ENCODE measurements around the gene PLPPR3.

PLPPR3 gene

DNA sequence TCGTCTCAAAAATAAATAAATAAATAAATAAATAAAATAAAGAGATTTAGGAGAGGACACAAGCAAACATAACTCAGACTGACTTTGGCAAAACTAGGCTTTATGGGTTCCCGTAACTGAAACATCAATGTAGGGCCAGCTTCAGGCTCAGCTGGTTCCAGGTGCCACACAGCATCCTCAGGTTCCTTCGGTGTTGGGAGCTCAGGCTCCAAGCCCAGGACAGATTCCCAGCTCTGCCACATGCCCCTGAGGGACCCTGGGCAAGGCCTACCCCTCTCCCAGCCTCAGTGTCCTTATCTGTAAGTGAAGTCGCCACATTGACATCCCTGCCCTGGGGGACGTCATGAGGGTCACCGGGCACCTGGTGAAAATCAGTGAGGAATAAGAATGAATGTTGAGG lies 52.1 kb downstream of the PLPPR3 start:
- no peak for DNase-seq

DNA sequence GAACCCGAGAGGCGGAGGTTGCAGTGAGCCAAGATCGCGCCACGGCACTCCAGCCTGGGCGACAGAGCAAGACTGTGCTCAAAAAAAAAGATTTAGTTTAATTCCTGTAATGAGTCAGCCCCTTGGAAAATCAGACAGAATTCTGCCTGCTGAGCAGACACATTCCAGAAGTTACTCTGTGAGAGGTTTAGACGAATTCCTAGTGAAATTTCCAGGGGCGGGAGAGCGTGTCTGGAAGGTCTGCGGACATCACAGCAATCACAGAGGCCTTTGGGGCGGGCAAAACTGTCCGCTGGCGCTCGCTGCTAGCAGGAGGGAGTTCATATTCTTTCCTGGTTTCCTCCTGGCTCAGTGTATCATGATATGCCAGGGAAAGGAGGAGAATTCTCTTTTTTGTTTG lies 53.3 kb downstream of the PLPPR3 start:
- DNase-seq: no peak

DNA sequence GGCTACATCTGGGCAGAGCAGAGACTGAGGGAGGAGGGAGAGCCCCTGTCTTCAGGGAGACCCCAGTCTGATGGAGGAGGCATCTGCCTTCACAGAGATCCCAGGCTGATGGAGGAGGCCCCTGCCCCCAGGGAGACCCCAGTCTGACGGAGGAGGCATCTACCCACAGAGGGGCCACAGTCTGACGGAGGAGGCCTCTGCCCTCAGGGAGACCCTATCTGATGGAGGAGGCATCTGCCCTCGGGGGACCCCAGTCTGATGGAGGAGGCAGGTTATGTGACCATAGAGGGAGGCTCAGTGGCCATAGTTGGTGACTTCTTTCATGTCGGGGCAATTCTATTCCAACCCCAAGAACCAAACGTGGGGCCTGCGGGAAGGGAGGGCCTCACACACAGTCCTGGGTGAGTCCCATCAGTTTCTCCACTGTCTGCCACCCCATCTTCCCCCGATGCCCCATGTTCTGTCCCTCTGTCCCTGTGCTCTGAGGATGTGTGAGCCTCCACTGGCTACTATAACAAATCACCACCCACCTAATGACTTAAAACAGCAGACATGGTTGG lies 56.5 kb downstream of the PLPPR3 start:
- no peak for DNase-seq

DNA sequence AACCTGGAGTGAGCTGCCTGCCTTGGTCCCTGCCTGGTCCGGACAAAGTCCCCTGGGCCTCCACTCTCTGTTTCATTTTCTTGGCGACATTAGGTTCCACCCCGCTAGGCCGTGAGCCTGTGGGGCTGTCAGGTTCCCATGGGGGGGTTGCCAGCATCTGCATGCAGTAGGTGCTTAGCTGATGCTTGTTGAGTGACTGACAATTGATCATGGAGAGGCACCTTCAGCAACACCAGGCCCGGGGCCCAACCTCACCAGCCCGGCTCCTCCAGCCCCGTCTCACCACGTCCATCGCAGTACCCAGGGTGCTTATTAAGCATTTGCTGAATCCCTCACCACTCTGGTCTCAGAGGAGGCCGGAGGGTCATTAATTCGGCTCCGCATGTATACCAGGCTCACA lies 57.5 kb downstream of the PLPPR3 start:
- no peak for DNase-seq

DNA sequence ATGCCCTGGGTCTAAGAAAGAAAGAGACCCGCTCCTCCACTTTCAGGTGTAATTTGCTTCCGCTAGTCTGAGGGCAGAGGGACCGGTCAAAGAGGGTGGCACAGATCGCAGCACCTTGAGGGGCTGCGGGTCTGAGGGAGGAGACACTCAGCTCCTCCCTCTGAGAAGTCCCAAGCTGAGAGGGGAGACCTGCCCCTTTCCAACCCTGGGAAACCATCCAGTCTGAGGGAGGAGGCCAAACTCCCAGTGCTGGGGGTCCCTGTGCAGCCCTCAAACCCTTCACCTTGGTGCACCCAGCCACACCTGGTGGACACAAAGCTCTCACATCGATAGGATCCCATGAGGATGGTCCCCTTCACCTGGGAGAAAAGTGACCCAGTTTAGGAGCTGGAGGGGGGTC lies 57.9 kb downstream of the PLPPR3 start:
- DNase-seq: no peak

DNA sequence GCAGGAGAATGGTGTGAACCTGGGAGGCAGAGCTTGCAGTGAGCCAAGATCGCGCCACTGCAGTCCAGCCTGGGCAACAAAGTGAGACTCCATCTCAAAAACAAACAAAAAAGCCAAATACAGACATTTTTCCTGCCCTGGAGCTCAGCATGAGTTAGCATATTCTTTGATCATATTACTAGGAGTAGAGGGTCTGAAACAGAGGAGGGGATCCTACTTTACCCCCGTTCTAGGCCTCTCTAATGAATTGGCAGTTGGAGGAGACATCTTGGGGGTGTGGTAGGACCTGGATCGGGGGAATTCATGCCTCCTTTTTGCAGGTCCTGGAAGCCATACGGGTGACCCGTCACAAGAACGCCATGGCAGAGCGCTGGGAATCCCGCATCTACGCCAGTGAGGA lies 58.6 kb downstream of the PLPPR3 start:
- DNase-seq: no peak

Measured in activated CD4-positive, alpha-beta T cell treated with anti-CD3 and anti-CD28 coated beads, Interleukin-2, amount 50 U/mL, for 16 hours (primary cell).